PC-3 (cell line): ENCODE data around the gene TMEFF2. TPM values are rescaled to one million over a fixed set of nuclear protein-coding genes. Genes with fewer than 3 reads are reported as not detected.

Experiments
- ATAC-seq: fragments of 200-7000 bp; cut with Tn5 transposase; 2 replicates; pipeline ENCODE4 v1.9.1; 2020; ENCODE audit warnings: mild to moderate bottlenecking, moderate library complexity
- BruUV-seq: library from RNA; stranded (reverse); fragments of 400-500 nt; replicated peaks from 2 replicates; lab custom pipeline; 2021; lab: Mats Ljungman, UMichigan
- CTCF ChIA-PET: fragments of 300-600 bp; sonication (Branson Sonifier 250); formaldehyde crosslinking; loops from one replicate; lab custom pipeline; 2022; ENCODE audit warnings: antibody characterized with exemption; lab: Charles Lee
- POLR2A ChIA-PET: fragments of 300-600 bp; sonication (Branson Sonifier 250); formaldehyde crosslinking; loops from one replicate; lab custom pipeline; 2022; ENCODE audit warnings: antibody characterized with exemption; ENCODE audit not compliant: unreplicated experiment; lab: Charles Lee
- DNase-seq: peaks from one replicate; pipeline ENCODE4 v3.0.0-alpha.2; 2015
- H2AFZ ChIP-seq: fragments of 300-600 bp; sonication (generic); 2 replicates; pipeline ENCODE4 v1.6.0; 2016; ENCODE audit warnings: antibody characterized with exemption, low read length
- H3F3A ChIP-seq: fragments of 300-600 bp; sonication (generic); one replicate; pipeline ENCODE4 v1.6.0; 2017; ENCODE audit warnings: antibody characterized with exemption, low read length, control low read depth, mild to moderate bottlenecking; ENCODE audit not compliant: unreplicated experiment
- H3K27ac ChIP-seq: fragments of 300-600 bp; sonication (generic); 2 replicates; pipeline ENCODE4 v1.5.1; 2016; ENCODE audit warnings: mild to moderate bottlenecking, low read length
- H3K27me3 ChIP-seq: fragments of 300-600 bp; sonication (generic); 2 replicates; pipeline ENCODE4 v1.6.1; 2016; ENCODE audit warnings: low read length, mixed read lengths
- H3K36me3 ChIP-seq: fragments of 300-600 bp; sonication (generic); 2 replicates; pipeline ENCODE4 v1.6.1; 2016; ENCODE audit warnings: low read depth, mixed run types, low read length, mixed read lengths
- H3K4me1 ChIP-seq: fragments of 300-600 bp; sonication (generic); 2 replicates; pipeline ENCODE4 v1.5.1; 2016; ENCODE audit warnings: low read length; ENCODE audit not compliant: insufficient read depth
- H3K4me2 ChIP-seq: fragments of 300-600 bp; sonication (generic); 2 replicates; pipeline ENCODE4 v1.6.0; 2016; ENCODE audit warnings: low read length
- H3K4me3 ChIP-seq: fragments of 300-600 bp; sonication (generic); 2 replicates; pipeline ENCODE4 v1.5.1; 2016; ENCODE audit warnings: mild to moderate bottlenecking, low read length, mixed read lengths
- H3K79me2 ChIP-seq: fragments of 300-600 bp; sonication (generic); 2 replicates; pipeline ENCODE4 v1.6.1; 2017; ENCODE audit warnings: low read length, mixed read lengths
- H3K9ac ChIP-seq: fragments of 300-600 bp; sonication (generic); 2 replicates; pipeline ENCODE4 v1.6.0; 2016; ENCODE audit warnings: mild to moderate bottlenecking, low read length
- H3K9me2 ChIP-seq: fragments of 300-600 bp; sonication (generic); replicated peaks from 2 replicates; pipeline ENCODE4 v1.6.1; 2016; ENCODE audit warnings: mixed run types, low read length, mixed read lengths
- H3K9me3 ChIP-seq: fragments of 300-600 bp; sonication (generic); 2 replicates; pipeline ENCODE4 v1.6.1; 2016; ENCODE audit warnings: low read length, mixed read lengths
- H4K20me1 ChIP-seq: fragments of 300-600 bp; sonication (generic); 2 replicates; pipeline ENCODE4 v1.6.1; 2016; ENCODE audit warnings: low read length, mixed read lengths
- CTCF ChIP-seq: fragments of 300-600 bp; sonication (generic); conservative IDR thresholded peaks from 2 replicates; pipeline ENCODE4 v1.5.1; 2017; ENCODE audit warnings: antibody characterized with exemption, low read depth, mild to moderate bottlenecking, low read length
- EZH2 ChIP-seq: fragments of 300-600 bp; sonication (generic); IDR thresholded peaks from one replicate; pipeline ENCODE4 v1.6.1; 2017; ENCODE audit warnings: antibody characterized with exemption, mild to moderate bottlenecking, low read length; ENCODE audit not compliant: unreplicated experiment
- EZH2phosphoT487 ChIP-seq: fragments of 300-600 bp; sonication (generic); IDR thresholded peaks from 2 replicates; pipeline ENCODE4 v1.6.1; 2018; ENCODE audit warnings: mild to moderate bottlenecking, antibody characterized with exemption, low read length, borderline replicate concordance
- intact Hi-C: fragments of 100-400 bp; cut with micrococcal nuclease; formaldehyde crosslinking; loops from 2 replicates; pipeline ENCODE4 v1.9.0; 2023
- total RNA-seq: library from RNA; depleted of rRNA; stranded (reverse); fragments of >200 nt; gene quantifications from 2 replicates; pipeline ENCODE4 v1.2.3, GENCODE V29; 2014

TMEFF2 gene
- total RNA-seq, 1 experiment from 2014 or later, result not detected

GRCh38 chr2:191970867-191971266, 223.9 kb downstream of the TMEFF2 start:
- CTCF ChIA-PET, result no interaction called here
- ATAC-seq (no peak), DNase-seq (no peak)
- no peak overlapping the region for H2AFZ ChIP-seq
- no peak overlapping the region for H3K9ac ChIP-seq
- intact Hi-C loops, result no loop called here
- no peaks in the 10 kb centered on the region for H4K20me1 ChIP-seq
- BruUV-seq, result no TSS peak
- no peaks in the 10 kb centered on the region for H3K9me3 ChIP-seq
- no peak overlapping the region for H3K4me2 ChIP-seq
- H3K79me2 ChIP-seq, result no peaks in the 10 kb centered on the region
- no peak for TF ChIP-seq EZH2phosphoT487
- no peak for TF ChIP-seq CTCF
- TF ChIP-seq EZH2, result no peak
- H3K36me3 ChIP-seq, result no peaks in the 10 kb centered on the region
- H3F3A ChIP-seq, result no peaks in the 10 kb centered on the region
- H3K4me1 ChIP-seq, result no peaks in the 10 kb centered on the region
- POLR2A ChIA-PET, result no interaction called here
- no peak overlapping the region for H3K27ac ChIP-seq
- no peaks in the 10 kb centered on the region for H3K27me3 ChIP-seq
- no peaks in the 10 kb centered on the region for H3K9me2 ChIP-seq
- H3K4me3 ChIP-seq, result no peak overlapping the region

GRCh38 chr2:191968120-191968519, 226.6 kb downstream of the TMEFF2 start:
- no TSS peak for BruUV-seq

More at GRCh38 chr2:191968120-191968519, 226.6 kb downstream of the TMEFF2 start:
- DNase-seq, result no peak
- Histone ChIP-seq H3K9me3 (no peaks in the 10 kb centered on the region), H3K36me3 (no peaks in the 10 kb centered on the region), H3K79me2 (no peaks in the 10 kb centered on the region), H3F3A (no peaks in the 10 kb centered on the region), H3K27me3 (no peaks in the 10 kb centered on the region), H3K9me2 (no peaks in the 10 kb centered on the region), H3K9ac (no peak overlapping the region), H3K4me2 (no peak overlapping the region), H3K4me3 (no peak overlapping the region), H4K20me1 (no peaks in the 10 kb centered on the region), H2AFZ (no peak overlapping the region), H3K27ac (no peak overlapping the region), H3K4me1 (no peaks in the 10 kb centered on the region)
- ChIA-PET CTCF (no interaction called here), POLR2A (no interaction called here)
- intact Hi-C loops, result no loop called here
- TF ChIP-seq EZH2phosphoT487 (no peak), CTCF (no peak), EZH2 (no peak)
- no peak for ATAC-seq
